Calu3 (cell line): ENCODE measurements around the gene NFATC3. TPM values are rescaled to one million over a fixed set of nuclear protein-coding genes. Genes with fewer than 3 reads are reported as not detected.

Experiments
- BruUV-seq: library from RNA; stranded (reverse); fragments of 400-500 nt; replicated peaks from 2 replicates; lab custom pipeline; 2021; lab: Mats Ljungman, UMichigan
- CTCF ChIA-PET: fragments of 300-600 bp; sonication (Branson Sonifier 250); formaldehyde crosslinking; loops from one replicate; lab custom pipeline; 2022; ENCODE audit warnings: antibody characterized with exemption; lab: Charles Lee
- DNase-seq: peaks from one replicate; pipeline ENCODE4 v3.0.0; 2022
- H3K27ac Mint-ChIP-seq: one replicate; pipeline ENCODE4 v1.8.0; 2022; ENCODE audit warnings: mixed read lengths; ENCODE audit not compliant: unreplicated experiment
- H3K27me3 Mint-ChIP-seq: one replicate; pipeline ENCODE4 v1.8.0; 2022; ENCODE audit warnings: mixed read lengths; ENCODE audit not compliant: unreplicated experiment
- H3K36me3 Mint-ChIP-seq: one replicate; pipeline ENCODE4 v1.8.0; 2022; ENCODE audit warnings: mild to moderate bottlenecking, moderate library complexity, mixed read lengths; ENCODE audit not compliant: insufficient read depth, unreplicated experiment
- H3K4me1 Mint-ChIP-seq: one replicate; pipeline ENCODE4 v1.8.0; 2022; ENCODE audit warnings: mild to moderate bottlenecking, low read depth, mixed read lengths; ENCODE audit not compliant: unreplicated experiment
- H3K4me3 Mint-ChIP-seq: one replicate; pipeline ENCODE4 v1.8.0; 2022; ENCODE audit warnings: mild to moderate bottlenecking, low read depth, moderate library complexity, mixed read lengths; ENCODE audit not compliant: unreplicated experiment
- H3K9me3 Mint-ChIP-seq: one replicate; pipeline ENCODE4 v1.8.0; 2022; ENCODE audit warnings: low read depth, mixed read lengths; ENCODE audit not compliant: unreplicated experiment
- intact Hi-C: fragments of 100-400 bp; cut with micrococcal nuclease; formaldehyde crosslinking; loops from one replicate; pipeline ENCODE4 v1.10.0; 2022; ENCODE audit not compliant: unreplicated experiment
- total RNA-seq: library from RNA; stranded (reverse); gene quantifications from 2 replicates; pipeline ENCODE4 v1.2.3, GENCODE V29; 2022
- TF ChIP-seq, protein P1 (sequence below): fragments of 200-600 bp; IDR thresholded peaks from one replicate; pipeline ENCODE4 v1.8.0; 2022; ENCODE audit warnings: antibody characterized with exemption; ENCODE audit not compliant: unreplicated experiment

Gene NFATC3
- total RNA-seq, 1 experiment from 2014 or later = 39.3 TPM

- DNase-seq = peak; percentile 11
- Mint-ChIP-seq H3K27ac (peak overlapping the region; percentile 15), H3K4me1 (peaks cover 11% of the 10 kb centered on the region), H3K36me3 (peaks cover 6% of the 10 kb centered on the region), H3K9me3 (no peaks in the 10 kb centered on the region), H3K4me3 (no peak overlapping the region), H3K27me3 (no peaks in the 10 kb centered on the region)
- TF ChIP-seq, protein P1, sequence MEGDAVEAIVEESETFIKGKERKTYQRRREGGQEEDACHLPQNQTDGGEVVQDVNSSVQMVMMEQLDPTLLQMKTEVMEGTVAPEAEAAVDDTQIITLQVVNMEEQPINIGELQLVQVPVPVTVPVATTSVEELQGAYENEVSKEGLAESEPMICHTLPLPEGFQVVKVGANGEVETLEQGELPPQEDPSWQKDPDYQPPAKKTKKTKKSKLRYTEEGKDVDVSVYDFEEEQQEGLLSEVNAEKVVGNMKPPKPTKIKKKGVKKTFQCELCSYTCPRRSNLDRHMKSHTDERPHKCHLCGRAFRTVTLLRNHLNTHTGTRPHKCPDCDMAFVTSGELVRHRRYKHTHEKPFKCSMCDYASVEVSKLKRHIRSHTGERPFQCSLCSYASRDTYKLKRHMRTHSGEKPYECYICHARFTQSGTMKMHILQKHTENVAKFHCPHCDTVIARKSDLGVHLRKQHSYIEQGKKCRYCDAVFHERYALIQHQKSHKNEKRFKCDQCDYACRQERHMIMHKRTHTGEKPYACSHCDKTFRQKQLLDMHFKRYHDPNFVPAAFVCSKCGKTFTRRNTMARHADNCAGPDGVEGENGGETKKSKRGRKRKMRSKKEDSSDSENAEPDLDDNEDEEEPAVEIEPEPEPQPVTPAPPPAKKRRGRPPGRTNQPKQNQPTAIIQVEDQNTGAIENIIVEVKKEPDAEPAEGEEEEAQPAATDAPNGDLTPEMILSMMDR = no peak
- no TSS peak for BruUV-seq
- intact Hi-C loops = no loop called here
- CTCF ChIA-PET = interaction anchor here (1.3 to 1.4 kb wide), 2 partner anchors 16 to 30 kb away, joined by 3 to 4 read pairs; no protein-coding TSS in a partner anchor
These were observed 115.1 kb downstream of the NFATC3 start for GRCh38 chr16:68200088-68200783.

DNA sequence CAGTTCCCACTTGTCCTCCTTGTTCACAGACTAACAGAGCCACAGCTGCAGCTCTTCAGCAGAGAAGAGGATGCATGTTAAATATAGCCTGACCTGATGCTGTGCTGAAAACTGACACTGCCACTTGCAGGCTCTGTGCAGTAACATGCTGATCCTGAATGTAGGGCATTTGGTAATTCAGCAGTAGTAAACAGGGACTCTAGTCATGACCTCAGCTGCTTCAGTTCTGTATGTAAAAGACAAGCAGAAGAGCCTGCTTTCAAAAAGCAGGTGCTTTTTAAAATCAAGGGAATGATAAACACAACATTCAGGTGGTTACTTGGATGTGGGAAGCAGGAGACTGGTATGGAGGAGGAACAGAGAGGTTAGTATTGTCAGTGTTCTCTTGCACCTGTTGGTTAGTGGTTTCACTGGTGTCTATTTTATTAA is 116.9 kb downstream of the NFATC3 start:
- CTCF ChIA-PET = interaction anchor here (0.7 kb wide), 1 partner anchor 82 kb away, joined by 3 read pairs; no protein-coding TSS in a partner anchor
- intact Hi-C loops = no loop called here
- TF ChIP-seq, protein P1 = no peak
- no peaks in the 10 kb centered on the region for H3K27me3 Mint-ChIP-seq
- H3K9me3 Mint-ChIP-seq = no peaks in the 10 kb centered on the region
- no peak overlapping the region for H3K27ac Mint-ChIP-seq
- peaks cover 6% of the 10 kb centered on the region for H3K36me3 Mint-ChIP-seq
- no peak for DNase-seq
- H3K4me3 Mint-ChIP-seq = no peak overlapping the region
- no TSS peak for BruUV-seq
- H3K4me1 Mint-ChIP-seq = peaks cover 11% of the 10 kb centered on the region

DNA sequence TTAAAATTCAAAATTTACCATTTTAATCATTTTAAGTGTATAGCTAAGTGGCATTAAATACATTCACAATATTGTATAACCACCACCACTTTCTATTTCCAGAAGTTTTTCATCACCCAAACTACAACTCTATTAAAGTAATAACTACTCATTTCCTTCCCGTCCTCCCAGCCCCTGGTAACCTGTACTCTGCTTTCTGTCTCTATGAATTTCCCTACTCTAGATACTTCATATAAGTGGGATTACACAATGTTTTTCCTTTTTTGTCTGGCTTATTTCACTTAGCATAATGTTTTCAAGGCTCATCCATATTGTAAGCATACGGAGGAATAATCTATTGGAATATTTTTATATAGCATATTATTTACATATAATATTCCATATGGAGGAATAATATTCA is 121.1 kb downstream of the NFATC3 start:
- no peaks in the 10 kb centered on the region for H3K4me1 Mint-ChIP-seq
- CTCF ChIA-PET = no interaction called here
- intact Hi-C loops = no loop called here
- no peaks in the 10 kb centered on the region for H3K36me3 Mint-ChIP-seq
- BruUV-seq = no TSS peak
- no peak overlapping the region for H3K27ac Mint-ChIP-seq
- no peak overlapping the region for H3K4me3 Mint-ChIP-seq
- H3K27me3 Mint-ChIP-seq = no peaks in the 10 kb centered on the region
- no peak for DNase-seq
- TF ChIP-seq, protein P1 = no peak
- H3K9me3 Mint-ChIP-seq = no peaks in the 10 kb centered on the region

DNA sequence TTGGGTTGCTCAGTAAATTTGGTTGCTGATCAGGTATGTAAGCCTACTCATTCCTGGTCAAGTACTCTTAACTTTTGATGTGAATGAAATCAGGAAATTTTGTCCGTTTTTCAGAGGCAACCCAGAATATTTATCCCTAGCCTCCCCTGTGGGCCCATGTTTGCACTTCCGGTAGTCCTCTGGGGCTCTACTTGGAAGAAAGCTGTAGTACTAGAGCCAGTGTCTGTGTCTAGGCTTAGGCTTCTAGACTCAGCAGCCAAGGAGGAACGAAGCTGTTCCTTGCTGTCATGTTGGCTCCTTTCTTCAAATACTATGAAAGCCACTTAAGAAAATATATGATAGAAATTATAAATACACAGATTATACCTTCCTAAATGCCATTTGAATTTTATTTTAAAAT is 129.6 kb downstream of the NFATC3 start:
- Mint-ChIP-seq H3K9me3 (no peaks in the 10 kb centered on the region), H3K36me3 (peaks cover 5% of the 10 kb centered on the region), H3K27ac (no peak overlapping the region), H3K4me3 (no peak overlapping the region), H3K4me1 (no peaks in the 10 kb centered on the region), H3K27me3 (no peaks in the 10 kb centered on the region)
- TF ChIP-seq, protein P1 = no peak
- no TSS peak for BruUV-seq
- intact Hi-C loops = no loop called here
- CTCF ChIA-PET = interaction anchor here (0.5 kb wide), 1 partner anchor 592 kb away, joined by 3 read pairs; no protein-coding TSS in a partner anchor
- DNase-seq = no peak
